ENCODE measurements around the gene GEMIN5. TPM values are rescaled to one million over a fixed set of nuclear protein-coding genes. Genes with fewer than 3 reads are reported as not detected.
A peak's percentile ranks its signal among the peaks of the same experiment; 100 is the strongest.
"Not testable (repeated sequence)": the region's sequence is repeated elsewhere in the genome, so short reads cannot be mapped to it uniquely, and the experiment has no call there.

Gene GEMIN5
- total RNA-seq, result 1 to 10 TPM; 6.3 to 6.8 TPM
- total RNA-seq, result 20.9 to 60.3 reads per million in 2 donors

- Mint-ChIP-seq H3K27me3 (no peaks in the 10 kb centered on the region), H3K4me3 (peak within 1 kb of the TSS; percentile 93), H3K36me3 (ENCODE audit: low read depth) (peaks cover 7% of the 10 kb centered on the region), H3K27ac (peak within 1 kb of the TSS; percentile 83), H3K4me1 (peaks cover 42% of the 10 kb centered on the region)
- DNase-seq, result peak; percentile 75 to 76 (median 75)
- ATAC-seq, result peak; percentile 91
- no peaks in the 10 kb centered on the region for H3K9me3 ChIP-seq (ENCODE audit: control insufficient read depth, low read length, poor library complexity, severe bottlenecking)
Measured at GRCh38 chr5:154937718-154938466, at the start of gene GEMIN5. Gene GEMIN5, minus strand, starts transcription at chr5:154938211. Its CDS starts 78 bp downstream, at chr5:154938133.

GRCh38 chr5:154986151-154986550 lies 48.1 kb upstream of the GEMIN5 start:
- peaks cover 33% of the 10 kb centered on the region for H3K27me3 Mint-ChIP-seq
- no peak overlapping the region for H3K27ac Mint-ChIP-seq
- peaks cover 4% of the 10 kb centered on the region for H3K36me3 Mint-ChIP-seq (ENCODE audit: low read depth)
- H3K9me3 ChIP-seq (ENCODE audit: control insufficient read depth, low read length, poor library complexity, severe bottlenecking), result no peaks in the 10 kb centered on the region
- no peaks in the 10 kb centered on the region for H3K4me1 Mint-ChIP-seq
- ATAC-seq, result no peak
- no peak overlapping the region for H3K4me3 Mint-ChIP-seq
- no peak for DNase-seq

GRCh38 chr5:154984946-154985516 lies 47.0 kb upstream of the GEMIN5 start:
- ATAC-seq (no peak), DNase-seq (no peak)
- Mint-ChIP-seq H3K27ac (no peak overlapping the region), H3K36me3 (ENCODE audit: low read depth) (peaks cover 4% of the 10 kb centered on the region), H3K4me3 (no peak overlapping the region), H3K4me1 (no peaks in the 10 kb centered on the region), H3K27me3 (peaks cover 33% of the 10 kb centered on the region)
- no peaks in the 10 kb centered on the region for H3K9me3 ChIP-seq (ENCODE audit: control insufficient read depth, low read length, poor library complexity, severe bottlenecking)

GRCh38 chr5:154978294-154978693 lies 40.3 kb upstream of the GEMIN5 start:
- ATAC-seq; DNase-seq; H3K36me3 Mint-ChIP-seq (ENCODE audit: low read depth); H3K4me1 Mint-ChIP-seq; H3K9me3 ChIP-seq (ENCODE audit: control insufficient read depth, low read length, poor library complexity, severe bottlenecking); H3K4me3 Mint-ChIP-seq; H3K27me3 Mint-ChIP-seq; H3K27ac Mint-ChIP-seq: not testable (repeated sequence)

- no peaks in the 10 kb centered on the region for H3K9me3 ChIP-seq (ENCODE audit: control insufficient read depth, low read length, poor library complexity, severe bottlenecking)
- Mint-ChIP-seq H3K27me3 (no peaks in the 10 kb centered on the region), H3K4me1 (no peaks in the 10 kb centered on the region), H3K36me3 (ENCODE audit: low read depth) (peaks cover 4% of the 10 kb centered on the region), H3K4me3 (no peak overlapping the region), H3K27ac (no peak overlapping the region)
- no peak for ATAC-seq
- no peak for DNase-seq
Measured at GRCh38 chr5:154977409-154977808, 39.4 kb upstream of the GEMIN5 start.

GRCh38 chr5:154976082-154976481 lies 38.1 kb upstream of the GEMIN5 start:
- H3K27me3 Mint-ChIP-seq; H3K27ac Mint-ChIP-seq; H3K4me1 Mint-ChIP-seq; DNase-seq; H3K9me3 ChIP-seq (ENCODE audit: control insufficient read depth, low read length, poor library complexity, severe bottlenecking); H3K4me3 Mint-ChIP-seq; ATAC-seq; H3K36me3 Mint-ChIP-seq (ENCODE audit: low read depth): not testable (repeated sequence)

- H3K9me3 ChIP-seq (ENCODE audit: control insufficient read depth, low read length, poor library complexity, severe bottlenecking), result no peaks in the 10 kb centered on the region
- no peaks in the 10 kb centered on the region for H3K27me3 Mint-ChIP-seq
- H3K27ac Mint-ChIP-seq, result no peak overlapping the region
- H3K4me3 Mint-ChIP-seq, result no peak overlapping the region
- DNase-seq (no peak), ATAC-seq (no peak)
- H3K36me3 Mint-ChIP-seq (ENCODE audit: low read depth), result no peaks in the 10 kb centered on the region
- H3K4me1 Mint-ChIP-seq, result no peaks in the 10 kb centered on the region
Measured at GRCh38 chr5:154972476-154973080, 34.6 kb upstream of the GEMIN5 start.

- no peaks in the 10 kb centered on the region for H3K4me1 Mint-ChIP-seq
Measured at GRCh38 chr5:154971501-154971900, 33.5 kb upstream of the GEMIN5 start.

GRCh38 chr5:154970759-154971158 lies 32.7 kb upstream of the GEMIN5 start:
- DNase-seq (no peak), ATAC-seq (no peak)
- H3K27me3 Mint-ChIP-seq, result no peaks in the 10 kb centered on the region
- H3K4me3 Mint-ChIP-seq, result no peak overlapping the region
- H3K4me1 Mint-ChIP-seq, result no peaks in the 10 kb centered on the region
- peaks cover 7% of the 10 kb centered on the region for H3K36me3 Mint-ChIP-seq (ENCODE audit: low read depth)
- H3K27ac Mint-ChIP-seq, result peak overlapping the region; percentile 43
- no peaks in the 10 kb centered on the region for H3K9me3 ChIP-seq (ENCODE audit: control insufficient read depth, low read length, poor library complexity, severe bottlenecking)

More at GRCh38 chr5:154971501-154971900, 33.5 kb upstream of the GEMIN5 start:
- H3K27me3 Mint-ChIP-seq, result no peaks in the 10 kb centered on the region
- H3K4me3 Mint-ChIP-seq, result no peak overlapping the region
- ATAC-seq (no peak), DNase-seq (no peak)
- peaks cover 2% of the 10 kb centered on the region for H3K36me3 Mint-ChIP-seq (ENCODE audit: low read depth)
- no peaks in the 10 kb centered on the region for H3K9me3 ChIP-seq (ENCODE audit: control insufficient read depth, low read length, poor library complexity, severe bottlenecking)
- peak overlapping the region; percentile 4 for H3K27ac Mint-ChIP-seq

- ATAC-seq (no peak), DNase-seq (no peak)
- H3K36me3 Mint-ChIP-seq (ENCODE audit: low read depth), result peaks cover 9% of the 10 kb centered on the region
- no peak overlapping the region for H3K27ac Mint-ChIP-seq
- H3K4me1 Mint-ChIP-seq, result peaks cover 5% of the 10 kb centered on the region
- no peaks in the 10 kb centered on the region for H3K27me3 Mint-ChIP-seq
- H3K4me3 Mint-ChIP-seq, result no peak overlapping the region
- H3K9me3 ChIP-seq (ENCODE audit: control insufficient read depth, low read length, poor library complexity, severe bottlenecking), result no peaks in the 10 kb centered on the region
Measured at GRCh38 chr5:154968953-154969352, 30.9 kb upstream of the GEMIN5 start.

- ATAC-seq (no peak), DNase-seq (no peak)
- H3K36me3 Mint-ChIP-seq (ENCODE audit: low read depth), result peaks cover 14% of the 10 kb centered on the region
- no peaks in the 10 kb centered on the region for H3K9me3 ChIP-seq (ENCODE audit: control insufficient read depth, low read length, poor library complexity, severe bottlenecking)
- no peak overlapping the region for H3K27ac Mint-ChIP-seq
- peaks cover 10% of the 10 kb centered on the region for H3K4me1 Mint-ChIP-seq
- H3K27me3 Mint-ChIP-seq, result no peaks in the 10 kb centered on the region
- H3K4me3 Mint-ChIP-seq, result no peak overlapping the region
Measured at GRCh38 chr5:154967421-154968024, 29.5 kb upstream of the GEMIN5 start.

- peaks cover 14% of the 10 kb centered on the region for H3K36me3 Mint-ChIP-seq (ENCODE audit: low read depth)
- no peak for ATAC-seq
Measured at GRCh38 chr5:154966874-154967273, 28.9 kb upstream of the GEMIN5 start.

GRCh38 chr5:154966081-154966841 lies 28.2 kb upstream of the GEMIN5 start:
- ATAC-seq, result no peak
- Mint-ChIP-seq H3K27ac (no peak overlapping the region), H3K4me3 (no peak overlapping the region), H3K36me3 (ENCODE audit: low read depth) (peaks cover 14% of the 10 kb centered on the region), H3K27me3 (no peaks in the 10 kb centered on the region), H3K4me1 (peaks cover 10% of the 10 kb centered on the region)
- no peak for DNase-seq
- no peaks in the 10 kb centered on the region for H3K9me3 ChIP-seq (ENCODE audit: control insufficient read depth, low read length, poor library complexity, severe bottlenecking)

More at GRCh38 chr5:154966874-154967273, 28.9 kb upstream of the GEMIN5 start:
- no peak overlapping the region for H3K27ac Mint-ChIP-seq
- no peak for DNase-seq
- no peaks in the 10 kb centered on the region for H3K27me3 Mint-ChIP-seq
- H3K4me3 Mint-ChIP-seq, result no peak overlapping the region
- peaks cover 10% of the 10 kb centered on the region for H3K4me1 Mint-ChIP-seq
- H3K9me3 ChIP-seq (ENCODE audit: control insufficient read depth, low read length, poor library complexity, severe bottlenecking), result no peaks in the 10 kb centered on the region
